H1 (cell line): ENCODE data around the gene DTX4. TPM values are rescaled to one million over a fixed set of nuclear protein-coding genes. Genes with fewer than 3 reads are reported as not detected.

ENCODE experiments used
- SAP30 ChIP-seq: fragments of 300-600 bp; sonication (generic); IDR thresholded peaks from 2 replicates; pipeline ENCODE4 v1.7.1; 2012; ENCODE audit warnings: low read length, moderate library complexity, mild to moderate bottlenecking, inconsistent platforms; ENCODE audit not compliant: insufficient read depth, insufficient replicate concordance
- polyA plus RNA-seq, 7 experiments: library from polyadenylated mRNA; depleted of rRNA in 3 of 7; stranded (reverse) in 5 of 7; unstranded in 2 of 7; fragments of >200 nt in 5 of 7; fragments of 200-250 nt in 2 of 7; gene quantifications; 1 replicate in 5 of 7; 2 replicates in 1 of 7; 4 replicates in 1 of 7; pipeline versions ENCODE4 v1.2.1 to v1.2.3, GENCODE V29; 2011 to 2013; ENCODE audit warnings: missing spikeins in 2 of 7, mixed read lengths in 2 of 7
- total RNA-seq: library from RNA; stranded (reverse); fragmentation: NEBNext Ultra II Directional; extraction: Animal tissue kit (Norgen Biotek cat#: 25700); gene quantifications from 2 replicates; pipeline ENCODE4 v1.2.1, GENCODE V29; 2021

The DTX4 gene
- total and polyA plus RNA-seq, 2 of the 8 experiments (the other 6 are each of a cell fraction or from before 2014, with no cell fraction given) = 5.1 to 18.8 TPM

- no peak for TF ChIP-seq SAP30
These were observed 13.5 kb upstream of the DTX4 start (continued) for GRCh38 chr11:59158206-59159068.
